Activated CD4-positive, alpha-beta memory T cell treated with anti-CD3 and anti-CD28 coated beads, Interleukin-2, amount 10 ng/mL, durations not matched to agents 7 days and 5 days (primary cell): ENCODE data around the gene GRB7. TPM values are rescaled to one million over a fixed set of nuclear protein-coding genes. Genes with fewer than 3 reads are reported as not detected.
"Not testable (repeated sequence)": the region's sequence is repeated elsewhere in the genome, so short reads cannot be mapped to it uniquely, and the experiment has no call there.

Source experiments
- CTCF ChIA-PET: fragments of 350-600 bp; sonication (Branson Sonifier 250); formaldehyde crosslinking; loops from one replicate; lab custom pipeline; 2021; ENCODE audit warnings: antibody characterized with exemption, inconsistent platforms; lab: Charles Lee
- POLR2A ChIA-PET: fragments of 350-600 bp; sonication (Branson Sonifier 250); formaldehyde crosslinking; loops from one replicate; lab custom pipeline; 2021; ENCODE audit warnings: antibody characterized with exemption; lab: Charles Lee
- DNase-seq: peaks from one replicate; pipeline ENCODE4 v3.0.0-alpha.2; 2020
- H3K27ac Mint-ChIP-seq: one replicate; pipeline ENCODE4 v1.8.0; 2021; ENCODE audit warnings: mild to moderate bottlenecking, mixed read lengths
- H3K27me3 Mint-ChIP-seq: one replicate; pipeline ENCODE4 v1.8.0; 2021; ENCODE audit warnings: mixed read lengths
- H3K36me3 Mint-ChIP-seq: one replicate; pipeline ENCODE4 v1.8.0; 2021; ENCODE audit warnings: low read depth, mixed read lengths
- H3K4me1 Mint-ChIP-seq: one replicate; pipeline ENCODE4 v1.8.0; 2021; ENCODE audit warnings: mixed read lengths
- H3K4me3 Mint-ChIP-seq: one replicate; pipeline ENCODE4 v1.8.0; 2021; ENCODE audit warnings: mild to moderate bottlenecking, mixed read lengths
- H3K9me3 Mint-ChIP-seq: one replicate; pipeline ENCODE4 v1.8.0; 2021; ENCODE audit warnings: mixed read lengths
- total RNA-seq, 2 experiments: library from RNA; stranded (reverse); gene quantifications; one replicate each; pipeline ENCODE4 v1.2.3, GENCODE V29; 2021

The GRB7 gene
- total RNA-seq, 2 experiments from 2014 or later: 0.30 to 0.40 TPM

DNA sequence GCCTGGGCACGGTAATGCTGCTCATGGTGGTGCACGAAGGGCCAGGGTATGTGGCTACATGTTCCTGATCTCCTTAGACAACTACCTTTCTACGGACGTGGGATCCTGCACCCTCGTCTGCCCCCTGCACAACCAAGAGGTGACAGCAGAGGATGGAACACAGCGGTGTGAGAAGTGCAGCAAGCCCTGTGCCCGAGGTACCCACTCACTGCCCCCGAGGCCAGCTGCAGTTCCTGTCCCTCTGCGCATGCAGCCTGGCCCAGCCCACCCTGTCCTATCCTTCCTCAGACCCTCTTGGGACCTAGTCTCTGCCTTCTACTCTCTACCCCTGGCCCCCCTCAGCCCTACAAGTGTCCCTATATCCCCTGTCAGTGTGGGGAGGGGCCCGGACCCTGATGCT is 25.9 kb upstream of the GRB7 start:
- H3K27me3 Mint-ChIP-seq: peaks cover 2% of the 10 kb centered on the region
- POLR2A ChIA-PET: interaction anchor here (1.9 kb wide), 1 partner anchor 18 kb away, joined by 7 read pairs; no protein-coding TSS in a partner anchor
- H3K36me3 Mint-ChIP-seq: no peaks in the 10 kb centered on the region
- CTCF ChIA-PET: no interaction called here
- no peak for DNase-seq
- no peak overlapping the region for H3K4me3 Mint-ChIP-seq
- peaks cover 16% of the 10 kb centered on the region for H3K4me1 Mint-ChIP-seq
- no peak overlapping the region for H3K27ac Mint-ChIP-seq
- no peaks in the 10 kb centered on the region for H3K9me3 Mint-ChIP-seq

DNA sequence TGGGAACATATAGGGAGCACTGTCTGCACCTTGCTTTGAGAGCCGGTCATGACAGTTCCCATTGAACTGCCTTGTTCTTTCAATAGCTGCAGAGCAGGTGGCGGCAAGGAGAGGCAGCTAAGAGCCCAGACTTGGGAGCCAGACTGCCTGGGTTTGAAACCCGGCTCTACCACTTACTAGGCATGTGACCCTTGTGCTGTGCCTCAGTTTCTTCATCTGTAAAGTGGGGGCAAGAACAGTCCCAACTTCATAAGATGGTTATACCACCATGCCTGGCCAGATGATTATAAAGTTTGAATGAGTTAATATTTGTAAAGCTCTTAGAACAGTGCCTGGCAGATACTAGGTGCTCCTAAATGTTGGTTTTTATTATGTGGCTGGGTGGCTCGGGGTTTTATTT is 23.5 kb upstream of the GRB7 start:
- peaks cover 4% of the 10 kb centered on the region for H3K4me1 Mint-ChIP-seq
- CTCF ChIA-PET: interaction anchor here (1.8 kb wide), 1 partner anchor 16 kb away, joined by 7 read pairs; the partner anchor contains the start of gene MIEN1
- POLR2A ChIA-PET: no interaction called here

GRCh38 chr17:39715375-39716072 is 22.2 kb upstream of the GRB7 start:
- no peaks in the 10 kb centered on the region for H3K9me3 Mint-ChIP-seq
- peaks cover 2% of the 10 kb centered on the region for H3K27me3 Mint-ChIP-seq
- H3K4me1 Mint-ChIP-seq: no peaks in the 10 kb centered on the region
- ChIA-PET POLR2A (interaction anchor here (1.0 to 1.5 kb wide), 2 partner anchors 15 to 33 kb away, joined by 3 to 4 read pairs; partner anchors contain the start of gene MIEN1), CTCF (interaction anchor here (1.8 kb wide), 1 partner anchor 14 kb away, joined by 7 read pairs; the partner anchor contains the start of gene MIEN1)
- H3K27ac Mint-ChIP-seq: no peak overlapping the region
- no peak overlapping the region for H3K4me3 Mint-ChIP-seq
- no peak for DNase-seq
- H3K36me3 Mint-ChIP-seq: no peaks in the 10 kb centered on the region

More for the DNA sequence above, 23.5 kb upstream of the GRB7 start:
- no peak for DNase-seq
- Mint-ChIP-seq H3K27me3 (peaks cover 2% of the 10 kb centered on the region), H3K27ac (no peak overlapping the region), H3K9me3 (no peaks in the 10 kb centered on the region), H3K36me3 (no peaks in the 10 kb centered on the region), H3K4me3 (no peak overlapping the region)

GRCh38 chr17:39716073-39716818 is 21.5 kb upstream of the GRB7 start:
- H3K4me1 Mint-ChIP-seq: no peaks in the 10 kb centered on the region

GRCh38 chr17:39716879-39717536 is 20.7 kb upstream of the GRB7 start:
- Mint-ChIP-seq H3K9me3 (no peaks in the 10 kb centered on the region), H3K36me3 (no peaks in the 10 kb centered on the region), H3K4me3 (no peak overlapping the region), H3K4me1 (no peaks in the 10 kb centered on the region), H3K27me3 (peaks cover 2% of the 10 kb centered on the region), H3K27ac (no peak overlapping the region)
- CTCF ChIA-PET: no interaction called here
- no peak for DNase-seq
- POLR2A ChIA-PET: no interaction called here

More at GRCh38 chr17:39716073-39716818, 21.5 kb upstream of the GRB7 start:
- Mint-ChIP-seq H3K36me3 (no peaks in the 10 kb centered on the region), H3K27ac (no peak overlapping the region), H3K27me3 (peaks cover 2% of the 10 kb centered on the region), H3K4me3 (no peak overlapping the region), H3K9me3 (no peaks in the 10 kb centered on the region)
- ChIA-PET CTCF (no interaction called here), POLR2A (interaction anchor here (1.0 to 1.5 kb wide), 2 partner anchors 14 to 34 kb away, joined by 3 to 4 read pairs; partner anchors contain the start of gene MIEN1)
- no peak for DNase-seq

- Mint-ChIP-seq H3K4me3 (no peak overlapping the region), H3K4me1 (no peaks in the 10 kb centered on the region), H3K27ac (no peak overlapping the region), H3K9me3 (no peaks in the 10 kb centered on the region), H3K27me3 (peaks cover 2% of the 10 kb centered on the region), H3K36me3 (no peaks in the 10 kb centered on the region)
- no peak for DNase-seq
- ChIA-PET CTCF (no interaction called here), POLR2A (no interaction called here)
Measured at GRCh38 chr17:39717660-39718059, 20.1 kb upstream of the GRB7 start.

- no peaks in the 10 kb centered on the region for H3K27me3 Mint-ChIP-seq
- ChIA-PET CTCF (interaction anchor here (0.6 to 2.0 kb wide), 3 partner anchors 10 to 65 kb away, joined by 3 to 13 read pairs (median 3); partner anchors contain the start of gene MIEN1), POLR2A (no interaction called here)
- no peak for DNase-seq
- H3K4me3 Mint-ChIP-seq: no peak overlapping the region
- H3K36me3 Mint-ChIP-seq: no peaks in the 10 kb centered on the region
- H3K27ac Mint-ChIP-seq: no peak overlapping the region
- no peaks in the 10 kb centered on the region for H3K9me3 Mint-ChIP-seq
- H3K4me1 Mint-ChIP-seq: no peaks in the 10 kb centered on the region
Measured at GRCh38 chr17:39719563-39720355, 18.0 kb upstream of the GRB7 start.

GRCh38 chr17:39722104-39722503 is 15.6 kb upstream of the GRB7 start:
- POLR2A ChIA-PET: interaction anchor here (0.7 kb wide), 1 partner anchor 204 kb away, joined by 3 read pairs; no protein-coding TSS in a partner anchor
- Mint-ChIP-seq H3K4me3 (no peak overlapping the region), H3K36me3 (no peaks in the 10 kb centered on the region), H3K4me1 (no peaks in the 10 kb centered on the region), H3K27me3 (no peaks in the 10 kb centered on the region), H3K9me3 (no peaks in the 10 kb centered on the region), H3K27ac (no peak overlapping the region)
- CTCF ChIA-PET: interaction anchor here (0.8 to 1.1 kb wide), 2 partner anchors 8 to 68 kb away, joined by 5 to 7 read pairs; partner anchors contain the start of gene MIEN1
- DNase-seq: no peak

- Mint-ChIP-seq H3K36me3 (peaks cover under 1% of the 10 kb centered on the region), H3K9me3 (no peaks in the 10 kb centered on the region), H3K27ac (no peak overlapping the region), H3K4me1 (no peaks in the 10 kb centered on the region), H3K27me3 (no peaks in the 10 kb centered on the region), H3K4me3 (no peak overlapping the region)
- no peak for DNase-seq
- ChIA-PET POLR2A (no interaction called here), CTCF (interaction anchor here (0.8 kb wide), 1 partner anchor 7 kb away, joined by 5 read pairs; the partner anchor contains the start of gene MIEN1)
Measured at GRCh38 chr17:39722965-39723848, 14.5 kb upstream of the GRB7 start.

DNA sequence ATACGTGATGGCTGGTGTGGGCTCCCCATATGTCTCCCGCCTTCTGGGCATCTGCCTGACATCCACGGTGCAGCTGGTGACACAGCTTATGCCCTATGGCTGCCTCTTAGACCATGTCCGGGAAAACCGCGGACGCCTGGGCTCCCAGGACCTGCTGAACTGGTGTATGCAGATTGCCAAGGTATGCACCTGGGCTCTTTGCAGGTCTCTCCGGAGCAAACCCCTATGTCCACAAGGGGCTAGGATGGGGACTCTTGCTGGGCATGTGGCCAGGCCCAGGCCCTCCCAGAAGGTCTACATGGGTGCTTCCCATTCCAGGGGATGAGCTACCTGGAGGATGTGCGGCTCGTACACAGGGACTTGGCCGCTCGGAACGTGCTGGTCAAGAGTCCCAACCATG is 13.0 kb upstream of the GRB7 start:
- no peaks in the 10 kb centered on the region for H3K27me3 Mint-ChIP-seq
- H3K27ac Mint-ChIP-seq: no peak overlapping the region
- ChIA-PET POLR2A (interaction anchor here (1.6 kb wide), 1 partner anchor 36 kb away, joined by 5 read pairs; the partner anchor contains the start of gene PGAP3), CTCF (no interaction called here)
- peaks cover 13% of the 10 kb centered on the region for H3K4me1 Mint-ChIP-seq
- H3K9me3 Mint-ChIP-seq: no peaks in the 10 kb centered on the region
- no peak overlapping the region for H3K4me3 Mint-ChIP-seq
- DNase-seq: no peak
- peaks cover 9% of the 10 kb centered on the region for H3K36me3 Mint-ChIP-seq

DNA sequence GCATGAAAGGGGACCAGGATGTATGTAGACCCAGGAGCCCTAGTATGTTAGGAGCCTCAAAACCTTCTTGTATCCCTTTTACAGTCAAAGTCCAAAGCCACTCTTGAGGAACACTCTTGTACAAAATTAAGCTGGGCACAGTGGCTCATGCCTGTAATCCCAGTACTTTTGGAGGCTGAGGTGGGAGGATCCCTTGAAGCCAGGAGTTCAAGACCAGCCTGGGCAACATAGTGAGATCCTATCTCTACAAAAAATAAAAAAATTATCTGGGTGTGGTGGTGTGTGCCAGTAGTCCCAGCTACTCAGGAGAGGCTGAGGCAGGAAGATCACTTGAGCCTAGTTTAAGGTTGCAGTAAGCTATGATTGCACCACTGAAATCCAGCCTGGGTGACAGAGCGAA is 11.8 kb upstream of the GRB7 start:
- CTCF ChIA-PET, H3K27me3 Mint-ChIP-seq, H3K4me3 Mint-ChIP-seq, H3K9me3 Mint-ChIP-seq, H3K27ac Mint-ChIP-seq, DNase-seq: not testable (repeated sequence)
- POLR2A ChIA-PET: interaction anchor here (0.7 to 1.6 kb wide), 2 partner anchors 33 to 37 kb away, joined by 4 to 5 read pairs; partner anchors contain the start of gene PGAP3
- Mint-ChIP-seq H3K4me1 (peaks cover 19% of the 10 kb centered on the region), H3K36me3 (peaks cover 11% of the 10 kb centered on the region)
